SH-SY5Y (cell line): ENCODE results near the gene CAMKK2.

Experiments used
- GATA2 ChIP-seq: IDR thresholded peaks from 2 replicates; pipeline ENCODE4 v1.6.1; 2011; ENCODE audit warnings: mild to moderate bottlenecking, low read depth, low read length
- GATA3 ChIP-seq: IDR thresholded peaks from 2 replicates; pipeline ENCODE4 v1.6.1; 2011; ENCODE audit warnings: low read depth, mild to moderate bottlenecking, low read length, moderate library complexity

DNA sequence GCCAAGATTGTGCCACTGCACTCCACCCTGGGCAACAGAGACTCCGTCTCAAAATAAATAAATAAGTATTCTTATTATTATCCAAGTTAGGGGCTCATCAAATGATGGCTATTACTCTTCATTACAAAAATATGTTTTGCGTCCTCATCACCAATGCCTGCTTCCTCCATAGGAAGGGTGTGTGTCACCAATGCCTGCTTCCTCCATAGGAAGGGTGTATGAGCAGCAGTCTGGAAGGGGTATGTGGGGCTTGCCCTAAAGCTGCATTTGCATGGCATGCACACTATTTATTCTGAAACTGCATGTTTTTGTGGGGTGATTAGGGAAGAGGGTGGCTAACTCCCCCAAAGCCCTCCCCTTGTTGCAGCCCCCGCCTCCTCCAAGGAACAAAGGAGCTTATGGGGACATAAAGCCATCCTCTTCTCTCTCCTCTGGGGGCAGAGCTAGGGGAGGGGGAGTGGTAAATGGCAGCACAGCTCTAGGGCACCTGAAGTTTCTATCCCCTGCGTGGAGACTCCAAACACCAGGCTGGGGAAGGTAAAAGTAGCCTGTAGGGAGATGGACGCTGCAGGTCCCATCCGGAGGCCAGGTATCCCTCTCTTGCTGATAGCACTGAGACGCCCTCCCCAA is 1.3 kb downstream of the CAMKK2 start:
- TF ChIP-seq GATA3, result no peak
- TF ChIP-seq GATA2, result no peak
